WTC11 (cell line): Measurements from ENCODE around the gene AK5. TPM values are rescaled to one million over a fixed set of nuclear protein-coding genes. Genes with fewer than 3 reads are reported as not detected.
A peak's percentile ranks its signal among the peaks of the same experiment; 100 is the strongest.

Source experiments
- ATAC-seq: fragments of 200-7000 bp; cut with Tn5 transposase; 2 replicates; pipeline ENCODE4 v1.10.0; 2021; ENCODE audit warnings: mild to moderate bottlenecking, moderate library complexity
- CTCF ChIA-PET: fragments of 300-600 bp; sonication (Branson Sonifier 250); formaldehyde crosslinking; loops from one replicate; lab custom pipeline; 2021; ENCODE audit warnings: antibody characterized with exemption; lab: Charles Lee
- POLR2A ChIA-PET: fragments of 350-600 bp; sonication (Branson Sonifier 250); formaldehyde crosslinking; loops from one replicate; lab custom pipeline; 2021; ENCODE audit warnings: antibody characterized with exemption; lab: Charles Lee
- DNase-seq: peaks from one replicate; pipeline ENCODE4 v3.0.0; 2021; ENCODE audit warnings: low spot score
- H3K27ac Mint-ChIP-seq: 2 replicates; pipeline ENCODE4 v1.8.0; 2021; ENCODE audit warnings: mixed read lengths
- H3K27me3 Mint-ChIP-seq: 2 replicates; pipeline ENCODE4 v1.8.0; 2021; ENCODE audit warnings: low read depth, mild to moderate bottlenecking, moderate library complexity, mixed read lengths
- H3K36me3 Mint-ChIP-seq: 2 replicates; pipeline ENCODE4 v1.8.0; 2021; ENCODE audit warnings: mixed read lengths
- H3K4me1 Mint-ChIP-seq: 2 replicates; pipeline ENCODE4 v1.8.0; 2022; ENCODE audit warnings: mixed read lengths
- H3K4me3 Mint-ChIP-seq: 2 replicates; pipeline ENCODE4 v1.8.0; 2021; ENCODE audit warnings: mild to moderate bottlenecking, moderate library complexity, mixed read lengths
- H3K9me3 Mint-ChIP-seq: 2 replicates; pipeline ENCODE4 v1.8.0; 2021; ENCODE audit warnings: mixed read lengths
- AR ChIP-seq: fragments of 250-450 bp; sonication (Bioruptor Pico); IDR thresholded peaks from 2 replicates; pipeline ENCODE4 v1.9.0; 2021; ENCODE audit warnings: mild to moderate bottlenecking
- ATF6 ChIP-seq: sonication (generic); formaldehyde crosslinking; IDR thresholded peaks from 2 replicates; pipeline ENCODE4 v1.8.1; 2023; ENCODE audit warnings: mild to moderate bottlenecking, missing genetic modification reagents
- CBFB ChIP-seq: sonication (generic); formaldehyde crosslinking; IDR thresholded peaks from 2 replicates; pipeline ENCODE4 v1.8.1; 2022; ENCODE audit warnings: mild to moderate bottlenecking, low read depth, missing genetic modification reagents
- CREB1 ChIP-seq: sonication (generic); formaldehyde crosslinking; IDR thresholded peaks from 2 replicates; pipeline ENCODE4 v1.8.0; 2023; ENCODE audit warnings: mild to moderate bottlenecking, missing genetic modification reagents
- EMX1 ChIP-seq: fragments of 250-450 bp; sonication (Bioruptor Pico); IDR thresholded peaks from 2 replicates; pipeline ENCODE4 v1.8.0; 2021; ENCODE audit warnings: mild to moderate bottlenecking
- FOXJ3 ChIP-seq: sonication (generic); formaldehyde crosslinking; IDR thresholded peaks from 2 replicates; pipeline ENCODE4 v1.9.0; 2021; ENCODE audit warnings: missing genetic modification reagents, mild to moderate bottlenecking, borderline replicate concordance
- FOXP4 ChIP-seq: sonication (generic); formaldehyde crosslinking; IDR thresholded peaks from 2 replicates; pipeline ENCODE4 v1.8.0; 2022; ENCODE audit warnings: mild to moderate bottlenecking, missing genetic modification reagents
- JUN ChIP-seq: sonication (generic); formaldehyde crosslinking; IDR thresholded peaks from 2 replicates; pipeline ENCODE4 v1.8.0; 2023; ENCODE audit warnings: mild to moderate bottlenecking, missing genetic modification reagents
- MYBL2 ChIP-seq: sonication (generic); formaldehyde crosslinking; IDR thresholded peaks from 2 replicates; pipeline ENCODE4 v1.8.1; 2023; ENCODE audit warnings: mild to moderate bottlenecking, moderate library complexity, missing genetic modification reagents
- NFATC4 ChIP-seq: fragments of 250-450 bp; sonication (Bioruptor Pico); IDR thresholded peaks from 2 replicates; pipeline ENCODE4 v1.9.0; 2021; ENCODE audit warnings: mild to moderate bottlenecking
- NR2C2 ChIP-seq: sonication (generic); formaldehyde crosslinking; IDR thresholded peaks from 2 replicates; pipeline ENCODE4 v1.8.0; 2022; ENCODE audit warnings: mild to moderate bottlenecking, missing genetic modification reagents
- SOX15 ChIP-seq: fragments of 250-450 bp; sonication (Bioruptor Pico); IDR thresholded peaks from 2 replicates; pipeline ENCODE4 v1.9.0; 2021; ENCODE audit warnings: mild to moderate bottlenecking
- ZNF121 ChIP-seq: sonication (generic); formaldehyde crosslinking; IDR thresholded peaks from 2 replicates; pipeline ENCODE4 v1.8.0; 2023; ENCODE audit warnings: missing genetic modification reagents
- ZNF138 ChIP-seq: sonication (generic); formaldehyde crosslinking; conservative IDR thresholded peaks from 2 replicates; pipeline ENCODE4 v1.8.1; 2022; ENCODE audit warnings: mild to moderate bottlenecking, moderate library complexity, missing genetic modification reagents
- ZSCAN18 ChIP-seq: fragments of 250-450 bp; sonication (Bioruptor Pico); IDR thresholded peaks from 2 replicates; pipeline ENCODE4 v2.1.2; 2022; ENCODE audit warnings: mild to moderate bottlenecking, moderate library complexity
- total RNA-seq: library from RNA; stranded (reverse); gene quantifications from 3 replicates; pipeline ENCODE4 v1.2.3, GENCODE V29; 2021

Gene AK5
- total RNA-seq, 1 experiment from 2014 or later = 3.0 TPM

- Mint-ChIP-seq H3K27ac (0 out of 2 replicates have a peak overlapping the region, but pooled peaks have one; percentile 15), H3K4me3 (no peak overlapping the region), H3K4me1 (peaks cover 19% of the 10 kb centered on the region), H3K9me3 (peaks cover 13% of the 10 kb centered on the region), H3K27me3 (no peaks in the 10 kb centered on the region), H3K36me3 (no peaks in the 10 kb centered on the region)
- no peak for TF ChIP-seq MYBL2
- no peak for TF ChIP-seq ZSCAN18 (CRISPR knock-in tag)
- TF ChIP-seq CREB1 (CRISPR knock-in tag) = no peak
- TF ChIP-seq EMX1 = no peak
- no peak for TF ChIP-seq FOXP4 (CRISPR knock-in tag)
- ChIA-PET CTCF (no interaction called here), POLR2A (no interaction called here)
- peak; percentile 31 for ATAC-seq
- DNase-seq = no peak
These were observed 130.4 kb downstream of the AK5 start for GRCh38 chr1:77412069-77412819.

GRCh38 chr1:77412820-77413530, 131.2 kb downstream of the AK5 start:
- peak; percentile 81 for ATAC-seq
- H3K4me1 Mint-ChIP-seq = peaks cover 19% of the 10 kb centered on the region
- ChIA-PET POLR2A (no interaction called here), CTCF (no interaction called here)
- DNase-seq = peak; percentile 14
- H3K27ac Mint-ChIP-seq = 0 out of 2 replicates have a peak overlapping the region, but pooled peaks have one; percentile 15
- H3K9me3 Mint-ChIP-seq = peaks cover 18% of the 10 kb centered on the region
- H3K27me3 Mint-ChIP-seq = no peaks in the 10 kb centered on the region
- TF ChIP-seq ZNF138 (CRISPR knock-in tag) (no peak), NFATC4 (CRISPR knock-in tag) (no peak), FOXJ3 (CRISPR knock-in tag) (no peak), JUN (CRISPR knock-in tag) (no peak), CBFB (CRISPR knock-in tag) (no peak), ZNF121 (CRISPR knock-in tag) (no peak), AR (CRISPR knock-in tag) (no peak), SOX15 (CRISPR knock-in tag) (no peak)
- H3K4me3 Mint-ChIP-seq = no peak overlapping the region
- H3K36me3 Mint-ChIP-seq = peaks cover 3% of the 10 kb centered on the region

GRCh38 chr1:77413541-77414335, 131.9 kb downstream of the AK5 start:
- DNase-seq = no peak
- TF ChIP-seq CREB1 (CRISPR knock-in tag) = no peak
- no peak for TF ChIP-seq ATF6 (CRISPR knock-in tag)
- TF ChIP-seq NR2C2 = no peak
- H3K36me3 Mint-ChIP-seq = peaks cover 9% of the 10 kb centered on the region
- CTCF ChIA-PET = no interaction called here
- peaks cover 25% of the 10 kb centered on the region for H3K9me3 Mint-ChIP-seq
- 0 out of 2 replicates have a peak overlapping the region, but pooled peaks have one; percentile 6 for H3K27ac Mint-ChIP-seq
- peaks cover 19% of the 10 kb centered on the region for H3K4me1 Mint-ChIP-seq
- no peak for ATAC-seq
- no peaks in the 10 kb centered on the region for H3K27me3 Mint-ChIP-seq
- POLR2A ChIA-PET = no interaction called here
- no peak overlapping the region for H3K4me3 Mint-ChIP-seq
